ENCODE measurements around the gene ZNF710.

DNA sequence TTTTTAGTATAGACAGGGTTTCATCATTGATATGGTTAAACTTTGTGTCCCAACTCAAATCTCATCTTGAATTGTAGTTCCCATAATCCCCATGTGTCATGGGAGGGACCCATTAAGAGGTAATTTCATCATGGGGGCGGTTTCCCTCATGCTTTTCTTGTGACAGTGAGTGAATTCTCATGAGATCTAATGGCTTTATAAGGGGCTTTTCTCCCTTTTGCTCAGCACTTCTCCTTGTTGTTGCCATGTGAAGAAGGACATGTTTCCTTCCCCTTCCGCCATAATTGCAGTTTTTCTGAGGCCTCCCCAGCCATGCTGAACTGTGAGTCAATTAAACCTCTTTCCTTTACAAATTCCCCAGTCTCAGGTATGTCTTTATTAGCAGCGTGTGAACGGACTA is 20.2 kb upstream of the ZNF710 start:
- TF ChIP-seq, protein P1, sequence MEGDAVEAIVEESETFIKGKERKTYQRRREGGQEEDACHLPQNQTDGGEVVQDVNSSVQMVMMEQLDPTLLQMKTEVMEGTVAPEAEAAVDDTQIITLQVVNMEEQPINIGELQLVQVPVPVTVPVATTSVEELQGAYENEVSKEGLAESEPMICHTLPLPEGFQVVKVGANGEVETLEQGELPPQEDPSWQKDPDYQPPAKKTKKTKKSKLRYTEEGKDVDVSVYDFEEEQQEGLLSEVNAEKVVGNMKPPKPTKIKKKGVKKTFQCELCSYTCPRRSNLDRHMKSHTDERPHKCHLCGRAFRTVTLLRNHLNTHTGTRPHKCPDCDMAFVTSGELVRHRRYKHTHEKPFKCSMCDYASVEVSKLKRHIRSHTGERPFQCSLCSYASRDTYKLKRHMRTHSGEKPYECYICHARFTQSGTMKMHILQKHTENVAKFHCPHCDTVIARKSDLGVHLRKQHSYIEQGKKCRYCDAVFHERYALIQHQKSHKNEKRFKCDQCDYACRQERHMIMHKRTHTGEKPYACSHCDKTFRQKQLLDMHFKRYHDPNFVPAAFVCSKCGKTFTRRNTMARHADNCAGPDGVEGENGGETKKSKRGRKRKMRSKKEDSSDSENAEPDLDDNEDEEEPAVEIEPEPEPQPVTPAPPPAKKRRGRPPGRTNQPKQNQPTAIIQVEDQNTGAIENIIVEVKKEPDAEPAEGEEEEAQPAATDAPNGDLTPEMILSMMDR (IDR thresholded peaks at IDR 0.05): no peak
- no peak for TF ChIP-seq POLR2A (IDR thresholded peaks at IDR 0.05; ENCODE audit: low read depth)

Measured in esophagus muscularis mucosa (tissue), 3 donors.